MCF 10A (cell line): ENCODE results near the gene ME3. TPM values are rescaled to one million over a fixed set of nuclear protein-coding genes. Genes with fewer than 3 reads are reported as not detected.

Experiments
- BruUV-seq: library from RNA; stranded (reverse); fragments of 400-500 nt; replicated peaks from 2 replicates; lab custom pipeline; 2021; lab: Mats Ljungman, UMichigan
- CTCF ChIA-PET: fragments of 300-600 bp; sonication (Branson Sonifier 250); formaldehyde crosslinking; extraction: SDS; loops from one replicate; lab custom pipeline; 2021; ENCODE audit warnings: antibody characterized with exemption, inconsistent platforms; lab: Yijun Ruan, JAX
- POLR2A ChIA-PET: fragments of 300-600, 350-650 bp; sonication (Branson Sonifier 250); formaldehyde crosslinking; extraction: SDS; loops from one replicate; lab custom pipeline; 2020; ENCODE audit warnings: antibody characterized with exemption, inconsistent platforms; lab: Yijun Ruan, JAX
- DNase-seq: peaks from one replicate; pipeline ENCODE4 v3.0.0-alpha.2; 2018; ENCODE audit not compliant: unreplicated experiment
- H3K27ac Mint-ChIP-seq: one replicate; pipeline ENCODE4 v1.8.0; 2022; ENCODE audit warnings: mild to moderate bottlenecking, low read depth, mixed read lengths; ENCODE audit not compliant: unreplicated experiment
- H3K27me3 Mint-ChIP-seq: one replicate; pipeline ENCODE4 v1.8.0; 2022; ENCODE audit warnings: mixed read lengths; ENCODE audit not compliant: insufficient read depth, unreplicated experiment
- H3K36me3 Mint-ChIP-seq: one replicate; pipeline ENCODE4 v1.8.0; 2022; ENCODE audit warnings: mild to moderate bottlenecking, moderate library complexity, mixed read lengths; ENCODE audit not compliant: insufficient read depth, unreplicated experiment
- H3K4me1 Mint-ChIP-seq: one replicate; pipeline ENCODE4 v1.8.0; 2022; ENCODE audit warnings: mixed read lengths; ENCODE audit not compliant: insufficient read depth, unreplicated experiment
- H3K4me3 Mint-ChIP-seq: one replicate; pipeline ENCODE4 v1.8.0; 2022; ENCODE audit warnings: mild to moderate bottlenecking, moderate library complexity, mixed read lengths; ENCODE audit not compliant: unreplicated experiment
- H3K9me3 Mint-ChIP-seq: one replicate; pipeline ENCODE4 v1.8.0; 2022; ENCODE audit warnings: mixed read lengths; ENCODE audit not compliant: unreplicated experiment
- CTCF ChIP-seq: fragments of 200-600 bp; IDR thresholded peaks from one replicate; pipeline ENCODE4 v1.8.0; 2022; ENCODE audit warnings: antibody characterized with exemption, mild to moderate bottlenecking; ENCODE audit not compliant: unreplicated experiment
- intact Hi-C: fragments of 100-400 bp; cut with micrococcal nuclease; formaldehyde crosslinking; loops from 2 replicates; pipeline ENCODE4 v1.14.1; 2022
- total RNA-seq: library from RNA; stranded (reverse); gene quantifications from 2 replicates; pipeline ENCODE4 v1.2.3, GENCODE V29; 2022

The ME3 gene
- total RNA-seq, 1 experiment from 2014 or later: not detected

DNA sequence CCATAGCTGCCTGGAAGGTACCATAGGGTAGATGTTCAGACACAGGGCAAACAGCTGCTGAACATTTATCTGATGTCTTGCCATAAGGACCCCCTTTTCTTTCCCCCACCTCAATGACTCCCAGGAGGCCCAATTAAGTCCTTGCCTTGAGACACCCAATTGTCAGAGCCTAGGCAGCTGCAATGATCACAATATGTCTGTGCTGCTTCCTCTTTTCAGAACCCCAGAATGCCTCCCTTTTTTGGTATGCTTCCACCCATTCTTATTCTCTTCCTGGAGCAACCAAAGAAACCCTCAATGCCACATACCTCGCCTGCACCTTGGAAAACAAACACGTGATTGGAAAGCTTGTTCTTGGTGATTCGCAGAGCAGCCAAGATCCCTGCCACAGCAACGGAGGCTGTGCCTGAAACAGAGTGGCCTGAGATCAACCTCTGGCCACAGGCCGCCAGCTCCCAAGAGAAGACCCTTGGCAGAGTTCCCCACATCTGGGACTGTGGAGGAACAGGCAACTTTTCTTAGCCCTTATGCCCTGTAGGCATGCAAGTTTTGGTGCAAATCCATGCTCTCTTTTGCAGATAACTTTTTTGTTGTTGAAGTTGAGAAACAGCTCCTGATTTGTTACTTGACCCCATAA lies 222.3 kb downstream of the ME3 start:
- Mint-ChIP-seq H3K4me1 (no peaks in the 10 kb centered on the region), H3K9me3 (no peaks in the 10 kb centered on the region), H3K27me3 (no peaks in the 10 kb centered on the region), H3K36me3 (no peaks in the 10 kb centered on the region), H3K27ac (no peak overlapping the region), H3K4me3 (no peak overlapping the region)
- CTCF ChIA-PET: interaction anchor here (0.6 to 2.3 kb wide), 5 partner anchors 52 to 367 kb away, joined by 3 to 8 read pairs (median 6); no protein-coding TSS in a partner anchor
- intact Hi-C loops: no loop called here
- TF ChIP-seq CTCF: no peak
- POLR2A ChIA-PET: no interaction called here
- no TSS peak for BruUV-seq
- DNase-seq: no peak

- ChIA-PET POLR2A (no interaction called here), CTCF (interaction anchor here (0.6 to 1.7 kb wide), 7 partner anchors 9 to 470 kb away, joined by 3 to 11 read pairs (median 4); no protein-coding TSS in a partner anchor)
- Mint-ChIP-seq H3K36me3 (no peaks in the 10 kb centered on the region), H3K27me3 (no peaks in the 10 kb centered on the region), H3K4me1 (no peaks in the 10 kb centered on the region), H3K9me3 (no peaks in the 10 kb centered on the region), H3K4me3 (no peak overlapping the region), H3K27ac (no peak overlapping the region)
- intact Hi-C loops: no loop called here
- no peak for TF ChIP-seq CTCF
- no peak for DNase-seq
- no TSS peak for BruUV-seq
Measured at GRCh38 chr11:86447763-86448480, 224.5 kb downstream of the ME3 start.

DNA sequence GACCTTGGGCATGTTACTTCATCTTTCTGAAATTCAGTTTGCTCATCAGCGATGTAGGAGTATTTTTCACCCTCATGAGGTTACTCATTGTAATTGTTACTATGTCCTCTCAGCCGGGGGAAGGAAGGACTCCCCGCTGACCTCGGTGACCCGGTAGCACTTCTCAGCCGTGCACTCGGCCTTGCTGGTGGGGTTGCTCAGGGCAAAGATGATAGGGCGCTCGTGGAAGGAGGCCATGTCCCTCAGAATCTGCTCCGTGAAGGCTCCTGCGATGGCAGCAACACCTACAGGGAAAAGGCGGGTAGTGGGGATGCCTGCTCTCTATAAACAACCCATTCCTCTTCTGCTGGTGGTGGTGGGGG lies 225.5 kb downstream of the ME3 start:
- H3K4me3 Mint-ChIP-seq: no peak overlapping the region
- no peak for DNase-seq
- H3K9me3 Mint-ChIP-seq: no peaks in the 10 kb centered on the region
- intact Hi-C loops: no loop called here
- no TSS peak for BruUV-seq
- H3K27ac Mint-ChIP-seq: no peak overlapping the region
- POLR2A ChIA-PET: no interaction called here
- H3K4me1 Mint-ChIP-seq: no peaks in the 10 kb centered on the region
- H3K27me3 Mint-ChIP-seq: no peaks in the 10 kb centered on the region
- CTCF ChIA-PET: interaction anchor here (0.6 to 1.1 kb wide), 3 partner anchors 11 to 338 kb away, joined by 3 to 4 read pairs (median 4); no protein-coding TSS in a partner anchor
- no peak for TF ChIP-seq CTCF
- no peaks in the 10 kb centered on the region for H3K36me3 Mint-ChIP-seq

DNA sequence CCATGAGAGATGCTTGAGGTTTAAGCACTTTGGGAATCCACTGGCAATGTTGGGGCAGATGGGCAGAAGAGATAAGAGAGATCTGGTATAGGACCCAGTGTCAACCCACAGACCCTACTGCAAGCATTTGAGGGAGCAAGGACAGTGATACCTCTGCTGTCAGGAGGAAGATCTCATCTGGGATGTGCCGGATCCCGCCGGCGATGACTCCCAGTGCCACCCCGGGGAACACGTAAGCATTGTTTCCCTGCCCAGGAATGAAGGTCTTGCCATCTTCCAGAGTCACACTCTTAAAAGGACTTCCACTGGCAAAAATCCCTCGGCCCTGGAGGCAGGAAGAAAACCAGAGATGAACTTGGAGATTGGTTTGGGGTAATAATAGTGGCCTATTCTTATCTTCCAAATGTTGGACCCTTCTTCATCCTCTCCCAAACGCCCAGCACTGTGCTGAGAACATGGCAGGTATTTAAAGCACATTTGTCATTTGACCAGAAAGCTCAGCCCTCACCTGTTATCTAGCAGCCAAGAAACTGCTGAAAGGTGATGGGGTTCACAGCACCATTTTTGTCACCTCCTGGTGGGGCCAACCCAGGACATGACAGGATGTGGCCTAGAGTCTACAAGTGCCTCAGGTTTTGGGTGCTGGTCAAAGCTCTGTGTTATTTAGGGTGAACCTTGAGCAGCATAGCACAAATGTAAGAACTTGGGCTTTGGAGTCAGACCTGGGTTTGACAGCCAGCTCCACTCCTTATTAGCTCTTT lies 226.1 kb downstream of the ME3 start:
- CTCF ChIA-PET: interaction anchor here (1.1 kb wide), 2 partner anchors 12 to 86 kb away, joined by 4 read pairs; no protein-coding TSS in a partner anchor
- H3K36me3 Mint-ChIP-seq: no peaks in the 10 kb centered on the region
- H3K27ac Mint-ChIP-seq: no peak overlapping the region
- H3K4me1 Mint-ChIP-seq: no peaks in the 10 kb centered on the region
- no peaks in the 10 kb centered on the region for H3K27me3 Mint-ChIP-seq
- TF ChIP-seq CTCF: no peak
- no peaks in the 10 kb centered on the region for H3K9me3 Mint-ChIP-seq
- no peak for DNase-seq
- intact Hi-C loops: no loop called here
- H3K4me3 Mint-ChIP-seq: no peak overlapping the region
- POLR2A ChIA-PET: no interaction called here
- no TSS peak for BruUV-seq
